ENCODE measurements around the gene IFT57.

Gene IFT57

GRCh38 chr3:108225221-108225620 lies 3.0 kb upstream of the IFT57 start:
- TF ChIP-seq GATA3 (IDR thresholded peaks at IDR 0.05; ENCODE audit: low read depth, low read length) (no peak), GATA2 (IDR thresholded peaks at IDR 0.05; ENCODE audit: low read depth, low read length) (no peak)

- TF ChIP-seq GATA3 (IDR thresholded peaks at IDR 0.05; ENCODE audit: low read depth, low read length): no peak
- no peak for TF ChIP-seq GATA2 (IDR thresholded peaks at IDR 0.05; ENCODE audit: low read depth, low read length)
Observed at GRCh38 chr3:108223928-108224327, 1.7 kb upstream of the IFT57 start.

- TF ChIP-seq GATA2 (IDR thresholded peaks at IDR 0.05; ENCODE audit: low read depth, low read length) (no peak), GATA3 (IDR thresholded peaks at IDR 0.05; ENCODE audit: low read depth, low read length) (no peak)
Observed at GRCh38 chr3:108222853-108223565, 785 bp upstream of the IFT57 start.

GRCh38 chr3:108221393-108221792 lies 831 bp downstream of the IFT57 start:
- TF ChIP-seq GATA3 (IDR thresholded peaks at IDR 0.05; ENCODE audit: low read depth, low read length) (no peak), GATA2 (IDR thresholded peaks at IDR 0.05; ENCODE audit: low read depth, low read length) (no peak)

- no peak for TF ChIP-seq GATA3 (IDR thresholded peaks at IDR 0.05; ENCODE audit: low read depth, low read length)
- TF ChIP-seq GATA2 (IDR thresholded peaks at IDR 0.05; ENCODE audit: low read depth, low read length): no peak
Observed at GRCh38 chr3:108219336-108219735, 2.9 kb downstream of the IFT57 start.

GRCh38 chr3:108218811-108219210 lies 3.4 kb downstream of the IFT57 start:
- TF ChIP-seq GATA2 (IDR thresholded peaks at IDR 0.05; ENCODE audit: low read depth, low read length) (no peak), GATA3 (IDR thresholded peaks at IDR 0.05; ENCODE audit: low read depth, low read length) (no peak)

- TF ChIP-seq GATA2 (IDR thresholded peaks at IDR 0.05; ENCODE audit: low read depth, low read length) (no peak), GATA3 (IDR thresholded peaks at IDR 0.05; ENCODE audit: low read depth, low read length) (no peak)
Observed at GRCh38 chr3:108215871-108216270, 6.4 kb downstream of the IFT57 start.

GRCh38 chr3:108209579-108209978 lies 12.6 kb downstream of the IFT57 start:
- TF ChIP-seq GATA2 (IDR thresholded peaks at IDR 0.05; ENCODE audit: low read depth, low read length) (no peak), GATA3 (IDR thresholded peaks at IDR 0.05; ENCODE audit: low read depth, low read length) (no peak)

GRCh38 chr3:108208831-108209230 lies 13.4 kb downstream of the IFT57 start:
- TF ChIP-seq GATA3 (IDR thresholded peaks at IDR 0.05; ENCODE audit: low read depth, low read length): no peak
- no peak for TF ChIP-seq GATA2 (IDR thresholded peaks at IDR 0.05; ENCODE audit: low read depth, low read length)

- TF ChIP-seq GATA3 (IDR thresholded peaks at IDR 0.05; ENCODE audit: low read depth, low read length) (no peak), GATA2 (IDR thresholded peaks at IDR 0.05; ENCODE audit: low read depth, low read length) (no peak)
Observed at GRCh38 chr3:108202834-108203233, 19.4 kb downstream of the IFT57 start.

GRCh38 chr3:108202080-108202479 lies 20.1 kb downstream of the IFT57 start:
- no peak for TF ChIP-seq GATA3 (IDR thresholded peaks at IDR 0.05; ENCODE audit: low read depth, low read length)
- no peak for TF ChIP-seq GATA2 (IDR thresholded peaks at IDR 0.05; ENCODE audit: low read depth, low read length)

GRCh38 chr3:108201258-108201657 lies 21.0 kb downstream of the IFT57 start:
- TF ChIP-seq GATA3 (IDR thresholded peaks at IDR 0.05; ENCODE audit: low read depth, low read length) (no peak), GATA2 (IDR thresholded peaks at IDR 0.05; ENCODE audit: low read depth, low read length) (no peak)

GRCh38 chr3:108200578-108200977 lies 21.6 kb downstream of the IFT57 start:
- no peak for TF ChIP-seq GATA2 (IDR thresholded peaks at IDR 0.05; ENCODE audit: low read depth, low read length)
- no peak for TF ChIP-seq GATA3 (IDR thresholded peaks at IDR 0.05; ENCODE audit: low read depth, low read length)

- TF ChIP-seq GATA3 (IDR thresholded peaks at IDR 0.05; ENCODE audit: low read depth, low read length): no peak
- no peak for TF ChIP-seq GATA2 (IDR thresholded peaks at IDR 0.05; ENCODE audit: low read depth, low read length)
Observed at GRCh38 chr3:108200024-108200423, 22.2 kb downstream of the IFT57 start.

- TF ChIP-seq GATA3 (IDR thresholded peaks at IDR 0.05; ENCODE audit: low read depth, low read length) (no peak), GATA2 (IDR thresholded peaks at IDR 0.05; ENCODE audit: low read depth, low read length) (no peak)
Observed at GRCh38 chr3:108191394-108191793, 30.8 kb downstream of the IFT57 start.

- TF ChIP-seq GATA3 (IDR thresholded peaks at IDR 0.05; ENCODE audit: low read depth, low read length): no peak
- TF ChIP-seq GATA2 (IDR thresholded peaks at IDR 0.05; ENCODE audit: low read depth, low read length): no peak
Observed at GRCh38 chr3:108190346-108190745, 31.9 kb downstream of the IFT57 start.
